Measurements from ENCODE around the gene SLC45A1.

DNA sequence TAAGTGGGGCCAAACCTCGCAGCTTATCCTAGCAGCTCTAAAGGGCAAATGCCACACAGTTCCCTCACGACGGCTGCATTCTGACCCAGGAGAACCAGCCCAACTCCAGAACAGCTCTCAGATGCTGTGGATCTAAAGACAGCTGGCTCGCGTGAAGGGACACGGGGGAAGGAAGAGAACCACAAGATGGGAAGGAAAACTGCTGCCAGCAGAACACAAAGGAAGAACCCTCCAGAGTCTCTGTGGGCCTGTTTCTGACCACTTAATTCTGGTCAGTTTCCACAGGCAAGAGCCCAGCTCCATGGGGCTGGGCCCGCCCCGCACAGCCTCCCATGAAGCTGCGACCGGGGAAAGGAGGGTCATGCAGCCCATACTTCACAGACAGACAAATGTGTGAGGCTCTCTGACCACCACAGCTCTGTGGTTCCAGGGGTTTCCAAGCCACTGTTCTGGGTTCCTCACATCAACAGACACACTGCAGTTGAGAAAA, 61.1 kb downstream of the SLC45A1 start:
- TF ChIP-seq POLR2AphosphoS5 (IDR thresholded peaks at IDR 0.05; ENCODE audit: borderline replicate concordance, low read depth, low read length) (no peak), EZH2 (IDR thresholded peaks at IDR 0.05) (no peak)

Data from SK-N-MC (cell line).